HepG2 (cell line): ENCODE measurements around the gene PCARE. TPM values are rescaled to one million over a fixed set of nuclear protein-coding genes. Genes with fewer than 3 reads are reported as not detected.

Experiments
- MIER2 ChIP-seq: IDR thresholded peaks from 2 replicates; pipeline ENCODE4 v1.6.1; 2016; ENCODE audit warnings: missing biosample characterization, missing genetic modification reagents
- polyA plus RNA-seq, 8 experiments: library from polyadenylated mRNA; depleted of rRNA in 3 of 8; stranded (reverse) in 7 of 8; unstranded in 1 of 8; fragments of >200 nt; fragmentation: Illumina TruSeq in 4 of 8; extraction: Trizol in 4 of 8; gene quantifications; 2 replicates each; pipeline versions ENCODE4 v1.2.1 to v1.2.3, GENCODE V29; 2011 to 2016; ENCODE audit warnings: low read depth in 4 of 8, missing spikeins in 1 of 8, mixed read lengths in 1 of 8; ENCODE audit not compliant: insufficient read depth in 1 of 8
- total RNA-seq, 5 experiments: library from RNA; depleted of rRNA; stranded (reverse); fragments of >200 nt; fragmentation: Illumina TruSeq; extraction: Trizol; gene quantifications; 2 replicates each; pipeline ENCODE4 v1.2.3, GENCODE V29; 2016; ENCODE audit warnings: low read depth in 1 of 5
- TF ChIP-seq, protein P1 (sequence below): sonication (generic); formaldehyde crosslinking; IDR thresholded peaks from 2 replicates; pipeline ENCODE4 v1.4.0; 2020; ENCODE audit warnings: mild to moderate bottlenecking, missing genetic modification reagents
- TF ChIP-seq, protein P2 (sequence below): sonication (generic); formaldehyde crosslinking; IDR thresholded peaks from 2 replicates; pipeline ENCODE4 v1.5.1; 2020; ENCODE audit warnings: mild to moderate bottlenecking, missing genetic modification reagents

PCARE gene
- total and polyA plus RNA-seq, 2 of the 13 experiments (the other 11 are each of a cell fraction or from before 2014, with no cell fraction given), result not detected

DNA sequence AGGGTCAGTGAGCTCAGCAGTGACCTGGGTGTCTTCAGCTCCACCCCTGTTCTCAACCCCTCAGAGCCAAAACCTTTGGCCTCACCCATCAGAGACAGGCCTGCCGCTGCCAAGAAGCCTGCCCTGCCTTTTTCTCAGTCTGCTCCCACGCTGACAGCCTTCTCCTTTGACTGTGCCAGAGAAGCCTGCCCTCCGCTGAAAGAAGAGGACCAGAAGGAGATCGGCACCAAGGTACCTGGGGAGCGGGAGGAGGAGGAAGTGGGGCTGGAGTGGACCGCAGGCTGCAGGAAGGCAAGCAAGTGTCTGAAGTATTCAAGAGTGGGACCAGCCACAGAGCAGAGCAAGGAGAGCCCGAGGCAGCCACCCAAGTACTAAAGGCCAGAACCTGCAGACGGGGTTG is 60.0 kb downstream of the PCARE start (continued):
- TF ChIP-seq, protein P1, sequence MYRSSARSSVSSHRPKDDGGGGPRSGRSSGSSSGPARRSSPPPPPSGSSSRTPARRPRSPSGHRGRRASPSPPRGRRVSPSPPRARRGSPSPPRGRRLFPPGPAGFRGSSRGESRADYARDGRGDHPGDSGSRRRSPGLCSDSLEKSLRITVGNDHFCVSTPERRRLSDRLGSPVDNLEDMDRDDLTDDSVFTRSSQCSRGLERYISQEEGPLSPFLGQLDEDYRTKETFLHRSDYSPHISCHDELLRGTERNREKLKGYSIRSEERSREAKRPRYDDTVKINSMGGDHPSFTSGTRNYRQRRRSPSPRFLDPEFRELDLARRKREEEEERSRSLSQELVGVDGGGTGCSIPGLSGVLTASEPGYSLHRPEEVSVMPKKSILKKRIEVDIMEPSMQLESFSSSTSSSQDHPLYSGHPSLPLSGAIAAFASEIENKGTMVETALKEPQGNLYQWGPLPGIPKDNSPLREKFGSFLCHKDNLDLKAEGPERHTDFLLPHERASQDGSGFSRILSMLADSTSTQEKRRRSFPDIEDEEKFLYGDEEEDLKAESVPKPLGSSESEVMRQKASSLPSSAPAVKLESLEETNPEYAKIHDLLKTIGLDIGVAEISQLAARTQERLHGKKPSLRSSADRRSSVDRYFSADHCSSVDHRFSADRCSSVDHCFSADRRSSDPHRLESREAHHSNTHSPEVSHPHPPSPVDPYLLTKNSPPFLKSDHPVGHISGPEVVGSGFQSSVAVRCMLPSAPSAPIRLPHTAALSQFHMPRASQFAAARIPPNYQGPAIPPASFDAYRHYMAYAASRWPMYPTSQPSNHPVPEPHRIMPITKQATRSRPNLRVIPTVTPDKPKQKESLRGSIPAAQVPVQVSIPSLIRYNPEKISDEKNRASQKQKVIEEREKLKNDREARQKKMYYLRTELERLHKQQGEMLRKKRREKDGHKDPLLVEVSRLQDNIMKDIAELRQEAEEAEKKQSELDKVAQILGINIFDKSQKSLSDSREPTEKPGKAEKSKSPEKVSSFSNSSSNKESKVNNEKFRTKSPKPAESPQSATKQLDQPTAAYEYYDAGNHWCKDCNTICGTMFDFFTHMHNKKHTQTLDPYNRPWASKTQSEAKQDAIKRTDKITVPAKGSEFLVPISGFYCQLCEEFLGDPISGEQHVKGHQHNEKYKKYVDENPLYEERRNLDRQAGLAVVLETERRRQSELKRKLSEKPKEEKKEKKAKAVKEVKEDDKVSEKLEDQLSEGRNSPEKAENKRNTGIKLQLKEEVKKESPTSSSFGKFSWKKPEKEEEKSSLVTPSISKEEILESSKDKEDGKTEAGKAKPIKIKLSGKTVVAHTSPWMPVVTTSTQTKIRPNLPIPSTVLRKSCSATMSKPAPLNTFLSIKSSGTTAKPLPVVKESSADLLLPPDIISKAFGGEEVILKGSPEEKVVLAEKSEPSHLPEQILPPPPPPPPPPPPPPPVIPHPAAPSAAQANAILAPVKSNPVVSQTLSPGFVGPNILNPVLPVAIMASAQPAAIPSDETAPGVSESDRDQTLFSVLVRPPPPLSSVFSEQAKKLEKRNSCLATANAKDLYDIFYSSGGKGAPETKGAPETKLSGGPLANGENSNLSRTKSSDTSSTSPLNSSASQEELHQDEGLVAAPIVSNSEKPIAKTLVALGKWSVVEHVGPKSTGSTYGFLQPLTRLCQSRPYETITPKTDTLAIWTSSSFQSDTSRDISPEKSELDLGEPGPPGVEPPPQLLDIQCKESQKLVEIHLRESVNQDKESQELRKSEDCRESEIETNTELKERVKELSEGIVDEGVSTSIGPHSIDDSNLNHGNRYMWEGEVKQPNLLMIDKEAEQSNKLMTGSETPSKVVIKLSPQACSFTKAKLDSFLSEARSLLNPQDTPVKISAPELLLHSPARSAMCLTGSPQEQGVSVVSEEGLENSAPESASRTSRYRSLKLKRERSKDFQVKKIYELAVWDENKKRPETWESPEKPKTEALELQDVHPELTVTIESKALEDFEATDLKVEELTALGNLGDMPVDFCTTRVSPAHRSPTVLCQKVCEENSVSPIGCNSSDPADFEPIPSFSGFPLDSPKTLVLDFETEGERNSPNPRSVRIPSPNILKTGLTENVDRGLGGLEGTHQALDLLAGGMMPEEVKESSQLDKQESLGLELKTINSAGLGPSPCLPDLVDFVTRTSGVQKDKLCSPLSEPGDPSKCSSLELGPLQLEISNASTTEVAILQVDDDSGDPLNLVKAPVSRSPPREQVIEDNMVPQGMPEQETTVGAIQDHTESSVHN (CRISPR knock-in tag), result no peak
- no peak for TF ChIP-seq MIER2 (CRISPR knock-in tag)
- TF ChIP-seq, protein P2, sequence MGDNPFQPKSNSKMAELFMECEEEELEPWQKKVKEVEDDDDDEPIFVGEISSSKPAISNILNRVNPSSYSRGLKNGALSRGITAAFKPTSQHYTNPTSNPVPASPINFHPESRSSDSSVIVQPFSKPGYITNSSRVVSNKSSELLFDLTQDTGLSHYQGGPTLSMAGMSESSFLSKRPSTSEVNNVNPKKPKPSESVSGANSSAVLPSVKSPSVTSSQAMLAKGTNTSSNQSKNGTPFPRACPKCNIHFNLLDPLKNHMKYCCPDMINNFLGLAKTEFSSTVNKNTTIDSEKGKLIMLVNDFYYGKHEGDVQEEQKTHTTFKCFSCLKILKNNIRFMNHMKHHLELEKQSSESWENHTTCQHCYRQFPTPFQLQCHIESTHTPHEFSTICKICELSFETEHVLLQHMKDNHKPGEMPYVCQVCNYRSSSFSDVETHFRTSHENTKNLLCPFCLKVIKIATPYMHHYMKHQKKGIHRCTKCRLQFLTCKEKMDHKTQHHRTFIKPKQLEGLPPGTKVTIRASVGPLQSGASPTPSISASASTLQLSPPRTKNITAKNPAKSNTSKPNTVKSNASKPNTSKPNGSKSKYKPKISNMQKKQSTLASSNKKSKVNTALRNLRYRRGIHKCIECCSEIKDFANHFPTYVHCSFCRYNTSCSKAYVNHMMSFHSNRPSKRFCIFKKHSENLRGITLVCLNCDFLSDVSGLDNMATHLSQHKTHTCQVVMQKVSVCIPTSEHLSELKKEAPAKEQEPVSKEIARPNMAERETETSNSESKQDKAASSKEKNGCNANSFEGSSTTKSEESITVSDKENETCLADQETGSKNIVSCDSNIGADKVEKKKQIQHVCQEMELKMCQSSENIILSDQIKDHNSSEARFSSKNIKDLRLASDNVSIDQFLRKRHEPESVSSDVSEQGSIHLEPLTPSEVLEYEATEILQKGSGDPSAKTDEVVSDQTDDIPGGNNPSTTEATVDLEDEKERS (CRISPR knock-in tag), result no peak
